PC-3 (cell line): ENCODE results near the gene DDX52. TPM values are rescaled to one million over a fixed set of nuclear protein-coding genes. Genes with fewer than 3 reads are reported as not detected.

ENCODE experiments used
- ATAC-seq: fragments of 200-7000 bp; cut with Tn5 transposase; 2 replicates; pipeline ENCODE4 v1.9.1; 2020; ENCODE audit warnings: mild to moderate bottlenecking, moderate library complexity
- BruUV-seq: library from RNA; stranded (reverse); fragments of 400-500 nt; replicated peaks from 2 replicates; lab custom pipeline; 2021; lab: Mats Ljungman, UMichigan
- CTCF ChIA-PET: fragments of 300-600 bp; sonication (Branson Sonifier 250); formaldehyde crosslinking; loops from one replicate; lab custom pipeline; 2022; ENCODE audit warnings: antibody characterized with exemption; lab: Charles Lee
- POLR2A ChIA-PET: fragments of 300-600 bp; sonication (Branson Sonifier 250); formaldehyde crosslinking; loops from one replicate; lab custom pipeline; 2022; ENCODE audit warnings: antibody characterized with exemption; ENCODE audit not compliant: unreplicated experiment; lab: Charles Lee
- DNase-seq: peaks from one replicate; pipeline ENCODE4 v3.0.0-alpha.2; 2015
- H2AFZ ChIP-seq: fragments of 300-600 bp; sonication (generic); 2 replicates; pipeline ENCODE4 v1.6.0; 2016; ENCODE audit warnings: antibody characterized with exemption, low read length
- H3F3A ChIP-seq: fragments of 300-600 bp; sonication (generic); one replicate; pipeline ENCODE4 v1.6.0; 2017; ENCODE audit warnings: antibody characterized with exemption, low read length, control low read depth, mild to moderate bottlenecking; ENCODE audit not compliant: unreplicated experiment
- H3K27ac ChIP-seq: fragments of 300-600 bp; sonication (generic); 2 replicates; pipeline ENCODE4 v1.5.1; 2016; ENCODE audit warnings: mild to moderate bottlenecking, low read length
- H3K27me3 ChIP-seq: fragments of 300-600 bp; sonication (generic); 2 replicates; pipeline ENCODE4 v1.6.1; 2016; ENCODE audit warnings: low read length, mixed read lengths
- H3K36me3 ChIP-seq: fragments of 300-600 bp; sonication (generic); 2 replicates; pipeline ENCODE4 v1.6.1; 2016; ENCODE audit warnings: low read depth, mixed run types, low read length, mixed read lengths
- H3K4me1 ChIP-seq: fragments of 300-600 bp; sonication (generic); 2 replicates; pipeline ENCODE4 v1.5.1; 2016; ENCODE audit warnings: low read length; ENCODE audit not compliant: insufficient read depth
- H3K4me2 ChIP-seq: fragments of 300-600 bp; sonication (generic); 2 replicates; pipeline ENCODE4 v1.6.0; 2016; ENCODE audit warnings: low read length
- H3K4me3 ChIP-seq: fragments of 300-600 bp; sonication (generic); 2 replicates; pipeline ENCODE4 v1.5.1; 2016; ENCODE audit warnings: mild to moderate bottlenecking, low read length, mixed read lengths
- H3K79me2 ChIP-seq: fragments of 300-600 bp; sonication (generic); 2 replicates; pipeline ENCODE4 v1.6.1; 2017; ENCODE audit warnings: low read length, mixed read lengths
- H3K9ac ChIP-seq: fragments of 300-600 bp; sonication (generic); 2 replicates; pipeline ENCODE4 v1.6.0; 2016; ENCODE audit warnings: mild to moderate bottlenecking, low read length
- H3K9me2 ChIP-seq: fragments of 300-600 bp; sonication (generic); replicated peaks from 2 replicates; pipeline ENCODE4 v1.6.1; 2016; ENCODE audit warnings: mixed run types, low read length, mixed read lengths
- H3K9me3 ChIP-seq: fragments of 300-600 bp; sonication (generic); 2 replicates; pipeline ENCODE4 v1.6.1; 2016; ENCODE audit warnings: low read length, mixed read lengths
- H4K20me1 ChIP-seq: fragments of 300-600 bp; sonication (generic); 2 replicates; pipeline ENCODE4 v1.6.1; 2016; ENCODE audit warnings: low read length, mixed read lengths
- CTCF ChIP-seq: fragments of 300-600 bp; sonication (generic); conservative IDR thresholded peaks from 2 replicates; pipeline ENCODE4 v1.5.1; 2017; ENCODE audit warnings: antibody characterized with exemption, low read depth, mild to moderate bottlenecking, low read length
- EZH2 ChIP-seq: fragments of 300-600 bp; sonication (generic); IDR thresholded peaks from one replicate; pipeline ENCODE4 v1.6.1; 2017; ENCODE audit warnings: antibody characterized with exemption, mild to moderate bottlenecking, low read length; ENCODE audit not compliant: unreplicated experiment
- EZH2phosphoT487 ChIP-seq: fragments of 300-600 bp; sonication (generic); IDR thresholded peaks from 2 replicates; pipeline ENCODE4 v1.6.1; 2018; ENCODE audit warnings: mild to moderate bottlenecking, antibody characterized with exemption, low read length, borderline replicate concordance
- intact Hi-C: fragments of 100-400 bp; cut with micrococcal nuclease; formaldehyde crosslinking; loops from 2 replicates; pipeline ENCODE4 v1.9.0; 2023
- total RNA-seq: library from RNA; depleted of rRNA; stranded (reverse); fragments of >200 nt; gene quantifications from 2 replicates; pipeline ENCODE4 v1.2.3, GENCODE V29; 2014

DDX52 gene
- total RNA-seq, 1 experiment from 2014 or later: 12.5 TPM

- H4K20me1 ChIP-seq: no peaks in the 10 kb centered on the region
- no peak overlapping the region for H2AFZ ChIP-seq
- no peaks in the 10 kb centered on the region for H3K9me2 ChIP-seq
- no peak overlapping the region for H3K27ac ChIP-seq
- CTCF ChIA-PET: no interaction called here
- no peak overlapping the region for H3K9ac ChIP-seq
- BruUV-seq: no TSS peak
- no peaks in the 10 kb centered on the region for H3K9me3 ChIP-seq
- peaks cover 5% of the 10 kb centered on the region; the same call in 1 of the 2 replicates for H3K79me2 ChIP-seq
- DNase-seq: no peak
- intact Hi-C loops: no loop called here
- H3K27me3 ChIP-seq: no peaks in the 10 kb centered on the region
- H3K4me2 ChIP-seq: no peak overlapping the region
- H3F3A ChIP-seq: no peaks in the 10 kb centered on the region
- ATAC-seq: no peak
- no peak overlapping the region for H3K4me3 ChIP-seq
- H3K4me1 ChIP-seq: no peaks in the 10 kb centered on the region; the same call in 1 of the 2 replicates
- POLR2A ChIA-PET: no interaction called here
- no peak for TF ChIP-seq EZH2
- TF ChIP-seq CTCF: no peak
- no peak for TF ChIP-seq EZH2phosphoT487
- no peaks in the 10 kb centered on the region; the same call in 1 of the 2 replicates for H3K36me3 ChIP-seq
Measured at GRCh38 chr17:37592291-37592690, 51.0 kb downstream of the DDX52 start.

GRCh38 chr17:37585066-37585465, 58.2 kb downstream of the DDX52 start:
- intact Hi-C loops: no loop called here
- CTCF ChIA-PET: no interaction called here

More at GRCh38 chr17:37585066-37585465, 58.2 kb downstream of the DDX52 start:
- no peak overlapping the region for H3K4me2 ChIP-seq
- no TSS peak for BruUV-seq
- no peaks in the 10 kb centered on the region for H3K27me3 ChIP-seq
- no peaks in the 10 kb centered on the region for H3K36me3 ChIP-seq
- H2AFZ ChIP-seq: no peak overlapping the region
- H3F3A ChIP-seq: no peaks in the 10 kb centered on the region
- DNase-seq (no peak), ATAC-seq (no peak)
- H3K9me2 ChIP-seq: no peaks in the 10 kb centered on the region
- no peak overlapping the region for H3K9ac ChIP-seq
- no peaks in the 10 kb centered on the region for H3K9me3 ChIP-seq
- no peak overlapping the region for H3K4me3 ChIP-seq
- no peak overlapping the region for H3K27ac ChIP-seq
- no peaks in the 10 kb centered on the region for H4K20me1 ChIP-seq
- no peaks in the 10 kb centered on the region for H3K4me1 ChIP-seq
- no peak for TF ChIP-seq CTCF
- TF ChIP-seq EZH2: no peak
- TF ChIP-seq EZH2phosphoT487: no peak
- POLR2A ChIA-PET: no interaction called here
- H3K79me2 ChIP-seq: no peaks in the 10 kb centered on the region
